Mucosa of gallbladder (tissue), 1 donor: ENCODE data around the gene BMI1. TPM values are rescaled to one million over a fixed set of nuclear protein-coding genes. Genes with fewer than 3 reads are reported as not detected.
"Not testable (repeated sequence)": the region's sequence is repeated elsewhere in the genome, so short reads cannot be mapped to it uniquely, and the experiment has no call there.

Source experiments
- DNase-seq: peaks from one replicate; pipeline ENCODE4 v3.0.0-alpha.2; 2020; ENCODE audit warnings: low spot score
- total RNA-seq: library from RNA; stranded (reverse); gene quantifications from one replicate; pipeline ENCODE4 v1.2.1, GENCODE V29; 2021
- donor health status: DM: no; HTN: no; CAD: no.

BMI1 gene
- total RNA-seq, 1 donor from 2014 or later = 48.5 TPM

DNA sequence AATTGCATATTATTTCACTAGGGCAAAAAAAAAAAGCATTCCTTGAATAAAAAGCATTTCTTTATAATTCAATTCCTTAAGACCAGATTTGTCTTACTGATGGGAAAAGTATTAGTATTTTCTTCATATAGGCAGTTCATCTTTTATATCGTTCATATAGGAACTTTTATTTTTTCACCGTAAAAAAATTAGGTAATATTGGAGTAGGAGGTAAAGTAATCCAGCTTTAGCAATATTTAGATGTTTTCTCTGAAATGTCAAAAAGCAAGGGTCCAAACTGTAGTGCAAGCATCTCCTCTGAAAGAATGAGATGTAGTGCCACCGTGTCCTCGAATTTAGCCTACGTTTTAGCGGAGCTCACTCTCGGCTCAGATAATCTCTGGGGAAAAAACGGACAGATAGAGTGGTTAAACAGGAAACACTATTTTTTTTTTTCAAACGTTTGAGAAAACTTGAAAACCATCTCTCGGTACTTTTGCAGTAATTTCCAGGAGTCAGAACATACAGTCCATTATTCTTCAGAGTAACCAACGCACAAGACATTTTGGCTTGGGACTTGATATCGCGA lies 18.9 kb downstream of the BMI1 start:
- DNase-seq = no peak

DNA sequence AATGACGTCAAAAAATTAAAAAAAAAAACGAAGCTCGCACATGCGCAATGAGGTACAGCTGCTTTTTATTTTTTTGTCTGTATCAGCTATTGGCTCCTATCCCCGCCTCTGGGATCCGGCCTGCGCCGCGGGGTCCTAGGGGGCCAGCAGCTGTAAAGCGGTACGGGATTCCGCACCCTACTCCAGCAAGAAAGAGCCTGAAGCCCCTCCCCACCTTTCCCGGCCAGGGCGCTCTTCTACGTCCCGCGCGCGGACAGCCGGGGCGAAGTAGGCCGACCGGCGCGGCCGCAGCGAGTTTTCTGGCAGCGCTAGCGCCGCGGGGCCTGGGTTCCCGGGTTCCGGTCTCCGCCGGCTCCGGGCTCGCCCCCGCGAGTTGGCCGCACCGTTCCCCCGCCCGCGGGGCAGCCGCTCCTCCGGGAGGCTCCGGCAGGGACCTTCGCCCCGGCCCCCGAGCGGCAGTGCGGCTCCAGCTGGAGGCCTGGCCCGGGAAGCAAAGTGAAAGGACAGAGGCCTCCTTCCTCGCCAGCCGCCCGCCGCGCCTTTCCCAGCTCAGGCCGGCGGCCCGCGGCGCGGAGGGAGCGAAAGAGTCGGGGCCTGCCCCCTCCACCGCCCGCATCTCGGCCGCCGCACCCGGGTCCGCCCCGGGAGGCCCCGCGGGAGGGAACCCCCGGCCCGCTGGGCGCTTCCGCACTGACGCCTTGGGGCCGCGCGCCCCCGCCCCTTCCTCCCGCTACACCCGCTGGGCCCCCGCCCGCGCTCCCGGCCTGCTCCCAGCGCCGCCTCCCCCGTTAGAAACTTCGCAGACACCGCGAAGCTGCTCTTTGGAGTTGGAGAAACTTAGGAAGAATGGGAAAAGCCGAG lies 19.7 kb downstream of the BMI1 start:
- no peak for DNase-seq

DNA sequence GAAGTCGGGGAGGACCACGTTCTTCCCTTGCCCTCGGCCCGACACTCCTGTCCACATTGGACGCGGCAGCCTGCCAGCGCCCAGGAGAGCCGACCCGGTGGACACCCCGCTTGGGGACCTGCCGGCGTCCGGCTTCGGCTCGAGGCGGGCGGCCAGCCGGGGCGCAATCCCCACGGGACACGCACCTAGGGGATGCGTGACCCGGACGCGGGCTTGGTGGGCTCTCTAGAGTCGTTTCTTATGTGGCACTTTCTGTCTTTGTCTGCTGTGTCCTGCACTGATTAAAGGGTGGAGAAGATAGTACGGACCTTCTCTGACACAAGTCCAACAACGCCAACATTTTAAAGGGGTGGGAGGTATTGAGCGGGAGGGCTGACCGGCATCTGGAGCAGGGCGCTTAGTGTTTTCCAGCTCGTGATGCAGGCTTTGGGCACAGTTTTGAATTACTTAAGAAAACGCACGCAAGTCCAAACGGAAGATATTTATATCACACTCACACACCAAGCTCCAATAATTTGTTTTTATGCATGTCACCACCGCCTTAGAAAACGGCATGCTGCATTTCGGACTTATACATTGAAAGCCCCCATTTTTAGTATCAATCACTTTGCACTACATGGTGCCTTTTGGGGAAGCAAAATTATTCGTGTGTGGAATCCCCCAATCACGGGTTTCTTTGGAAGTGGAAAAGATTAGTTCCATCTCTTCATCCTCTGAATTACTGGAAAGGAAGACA lies 20.5 kb downstream of the BMI1 start:
- DNase-seq = no peak

DNA sequence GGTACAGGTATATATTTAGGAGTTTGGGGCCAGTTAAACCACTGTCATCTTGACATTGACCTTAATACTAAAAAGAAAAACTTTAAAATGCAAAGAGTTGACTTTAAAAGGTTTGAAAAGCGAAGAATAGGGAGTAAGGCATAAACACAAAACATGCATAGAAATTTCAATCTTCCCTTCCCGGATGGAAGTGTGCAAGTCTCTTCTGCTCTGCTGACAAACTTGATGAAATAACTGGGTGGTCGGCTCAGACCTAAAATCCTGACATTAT lies 21.0 kb downstream of the BMI1 start:
- DNase-seq = no peak

DNA sequence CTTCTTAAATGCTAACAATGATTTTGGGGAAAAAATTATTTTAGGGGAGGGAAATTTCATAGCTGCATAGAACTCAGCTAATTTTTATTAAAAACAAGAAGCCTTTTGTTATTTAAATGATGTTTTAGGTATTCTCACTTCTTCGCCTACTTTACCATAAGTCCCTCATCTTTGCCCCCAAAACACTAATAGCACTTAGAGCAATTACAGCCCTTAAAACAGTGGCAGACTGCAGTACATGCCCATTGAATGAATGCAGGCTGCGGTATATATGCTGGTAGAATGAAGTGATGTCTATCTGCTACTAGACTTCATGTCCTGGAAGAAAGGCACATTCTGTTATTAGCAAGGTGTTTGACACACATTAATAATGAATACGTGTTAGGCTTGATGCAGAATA lies 21.5 kb downstream of the BMI1 start:
- DNase-seq = no peak

DNA sequence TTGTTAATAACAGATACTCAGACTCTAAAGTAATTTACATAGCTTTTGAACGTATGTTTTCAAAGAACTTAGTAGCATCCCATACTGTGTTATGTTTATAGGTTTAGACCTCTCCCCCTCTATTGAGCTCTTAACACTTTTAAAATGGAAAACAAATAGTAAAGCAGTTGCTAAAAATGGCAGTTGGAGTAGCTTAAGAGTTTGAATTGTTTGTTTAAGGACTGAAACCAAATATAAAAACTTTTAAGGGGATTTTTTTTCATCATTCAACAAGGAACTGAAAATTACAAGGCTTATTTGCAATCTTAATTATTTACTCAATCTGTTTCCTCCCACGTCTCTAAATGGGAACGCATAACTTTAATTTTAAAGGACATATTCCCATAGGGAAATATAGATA lies 22.8 kb downstream of the BMI1 start:
- no peak for DNase-seq

DNA sequence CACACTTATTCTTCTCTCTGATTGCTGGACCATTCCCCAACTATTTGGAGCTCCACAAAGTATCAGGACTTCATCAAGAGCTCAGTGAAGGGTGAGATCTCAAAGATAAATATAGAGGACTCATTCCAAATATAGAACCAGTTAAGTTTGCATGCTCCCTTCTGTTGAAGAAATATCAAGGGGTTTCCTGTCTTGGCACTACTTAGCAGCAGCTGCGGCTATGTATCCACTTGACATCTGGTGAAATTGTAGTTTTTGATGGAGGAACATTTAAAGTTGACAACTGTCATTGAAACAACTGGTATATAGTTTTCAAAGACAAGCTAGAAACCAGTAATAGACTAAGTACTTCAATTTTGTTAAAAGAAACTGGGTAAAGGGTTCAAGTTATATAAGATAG lies 23.4 kb downstream of the BMI1 start:
- no peak for DNase-seq

DNA sequence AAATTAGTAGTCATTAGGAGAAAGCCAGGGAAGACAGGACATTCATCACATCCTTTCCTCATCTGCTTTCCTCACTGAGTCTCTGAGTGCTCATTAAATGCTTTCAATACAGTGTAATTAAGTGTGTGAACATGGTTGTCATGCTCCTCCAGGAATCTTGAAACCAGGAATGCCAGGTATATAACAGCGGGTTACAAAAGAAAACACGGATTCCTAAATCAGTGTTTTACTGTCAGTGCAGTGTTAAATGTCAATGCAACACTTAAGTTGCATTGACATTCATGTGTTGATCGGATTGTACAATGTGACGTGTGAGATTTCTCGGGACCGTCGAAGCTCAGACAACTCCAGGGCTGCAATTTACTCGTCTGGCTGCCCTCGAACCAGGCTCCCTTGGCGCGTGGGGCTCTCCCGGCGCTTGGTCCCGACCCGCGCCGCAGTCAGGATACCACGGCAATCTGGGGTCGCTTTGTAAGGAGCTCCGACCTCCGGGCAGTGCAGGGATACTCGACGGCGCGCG lies 23.9 kb downstream of the BMI1 start:
- no peak for DNase-seq

DNA sequence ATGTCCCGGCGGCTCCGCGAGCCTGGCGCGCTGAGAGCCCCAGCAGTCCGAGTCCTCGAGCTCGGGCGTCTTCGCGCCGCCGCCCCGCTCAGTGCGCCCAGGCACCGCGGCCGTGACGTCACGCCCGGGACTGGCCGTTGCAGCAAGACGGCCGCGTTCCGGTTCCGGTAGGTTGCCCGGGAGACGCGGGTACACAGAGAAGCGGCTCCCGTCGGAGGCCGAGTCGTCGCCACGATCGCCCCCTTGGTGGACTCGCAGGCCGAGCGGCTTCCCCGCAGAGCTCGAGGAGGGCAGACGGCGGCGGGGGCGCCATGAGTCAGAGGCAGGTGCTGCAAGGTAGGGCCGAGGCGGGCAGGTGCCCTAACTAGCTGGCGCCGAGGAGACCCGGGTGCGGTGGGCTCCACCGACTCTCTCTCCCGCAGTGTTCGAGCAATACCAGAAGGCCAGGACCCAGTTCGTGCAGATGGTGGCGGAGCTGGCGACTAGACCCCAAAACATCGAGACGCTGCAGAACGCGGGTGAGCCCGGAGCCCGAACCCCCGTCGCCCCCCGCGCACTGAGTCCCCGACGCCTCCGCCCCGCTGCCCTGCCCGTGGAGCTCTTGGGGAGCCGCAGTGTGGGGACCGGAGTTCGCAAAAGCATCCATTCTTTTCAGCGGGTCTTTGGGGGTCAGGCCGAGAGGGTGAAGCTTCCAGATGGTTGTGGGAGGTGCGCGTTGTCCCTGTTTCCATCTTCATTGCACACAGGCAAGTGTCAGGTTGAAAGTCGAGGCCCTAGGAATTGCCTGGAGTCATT lies 24.6 kb downstream of the BMI1 start, which contains the start of gene SPAG6:
SPAG6 (plus strand) TSS at position 196 of the 795 bp plus-strand sequence; CDS start at position 312, 116 bp downstream.
- no peak for DNase-seq

DNA sequence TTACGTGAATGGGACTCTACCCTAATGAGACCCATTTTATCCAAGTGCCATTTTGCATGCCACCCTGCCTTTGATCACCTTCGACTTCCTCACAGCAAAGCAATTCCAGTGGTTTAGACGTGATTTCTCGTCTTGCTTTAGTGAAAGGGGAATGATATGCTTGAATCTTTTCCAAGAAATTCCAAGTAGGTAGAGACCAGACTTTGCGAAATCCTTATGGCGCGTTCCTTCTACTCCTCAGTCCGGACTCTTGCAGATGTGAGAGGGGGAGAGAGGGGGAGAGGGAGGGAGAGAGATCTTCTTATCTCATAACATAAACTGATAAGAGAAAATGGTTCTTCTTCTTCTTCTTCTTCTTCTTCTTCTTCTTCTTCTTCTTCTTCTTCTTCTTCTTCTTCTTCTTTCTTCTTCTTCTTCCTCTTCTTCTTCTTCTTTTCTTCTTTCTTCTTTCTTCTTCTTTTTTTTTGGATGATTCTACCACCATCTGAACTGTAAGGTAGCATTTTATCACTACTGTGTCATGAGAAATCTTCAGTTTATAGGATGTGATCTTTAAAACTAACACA lies 25.3 kb downstream of the BMI1 start:
- DNase-seq = no peak

DNA sequence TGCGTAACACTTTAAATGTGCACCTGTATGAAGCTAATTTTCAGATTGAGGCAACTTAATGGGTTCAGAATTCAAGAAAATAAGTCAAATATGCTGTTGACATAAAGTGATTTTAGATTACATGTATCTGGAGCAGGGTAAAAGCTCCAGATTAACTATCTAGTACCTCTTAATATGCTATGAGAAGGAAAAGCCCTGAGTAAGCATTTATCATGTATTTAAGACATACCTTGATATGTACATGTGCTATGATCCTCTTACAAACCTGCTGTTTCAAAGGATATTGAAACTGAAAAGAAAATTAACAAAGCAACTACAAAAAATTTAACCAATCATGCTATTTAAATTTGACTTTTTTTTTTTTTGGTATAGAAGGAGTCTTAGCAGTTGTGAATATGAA lies 28.9 kb downstream of the BMI1 start:
- DNase-seq = no peak

DNA sequence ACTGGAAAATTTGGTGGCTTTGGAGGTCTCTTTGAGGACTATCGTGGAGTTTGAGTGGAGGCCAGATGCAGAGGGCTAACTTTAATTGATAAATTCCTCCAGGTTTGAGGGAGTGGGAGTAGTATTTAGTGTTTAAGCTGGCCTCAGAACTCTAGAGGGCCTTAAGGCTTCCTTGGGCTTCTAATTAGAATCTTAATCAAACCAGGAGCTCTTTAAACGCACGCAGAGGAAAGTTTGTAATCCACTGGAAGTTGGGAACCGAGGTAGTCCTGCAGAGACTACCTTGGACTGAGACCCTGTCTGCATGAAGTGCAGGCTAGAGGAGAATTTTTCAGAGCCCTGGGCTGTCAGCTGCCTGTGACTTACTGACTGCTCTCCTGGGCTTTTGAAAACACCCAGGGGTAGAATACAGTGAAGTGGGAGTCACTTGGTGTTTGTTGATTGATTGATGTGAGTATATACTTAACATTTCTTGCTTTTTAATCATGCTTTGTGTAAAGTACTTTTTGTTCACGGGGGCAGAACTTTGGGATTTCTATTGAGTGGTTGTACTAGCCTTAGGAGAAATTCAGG lies 30.3 kb downstream of the BMI1 start:
- DNase-seq = no peak

DNA sequence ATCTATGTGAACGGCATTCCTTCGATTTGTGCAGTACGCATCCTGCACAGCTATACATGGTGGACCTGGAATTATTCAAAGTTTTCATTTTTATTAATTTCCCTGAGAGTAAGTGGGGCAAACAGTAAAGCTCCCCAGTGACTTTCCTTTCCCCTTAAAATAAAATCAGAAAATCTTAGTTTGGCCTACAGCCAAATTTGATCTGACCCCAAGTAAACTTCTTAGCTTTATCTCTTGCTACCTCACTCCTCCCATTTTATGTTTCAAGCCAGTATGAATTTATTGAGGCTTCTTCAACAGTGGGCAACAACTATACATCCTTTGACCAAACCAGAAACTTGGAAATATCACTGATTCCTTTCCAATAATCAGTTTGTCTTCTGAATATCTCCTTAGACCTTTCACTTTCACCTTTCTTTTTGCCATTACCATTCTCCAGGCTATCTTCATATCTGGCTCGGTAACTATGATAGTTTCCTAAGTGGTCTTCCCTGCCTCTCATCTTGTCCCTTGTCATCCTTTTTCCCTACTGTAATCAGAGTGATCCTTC lies 35.5 kb downstream of the BMI1 start:
- no peak for DNase-seq

DNA sequence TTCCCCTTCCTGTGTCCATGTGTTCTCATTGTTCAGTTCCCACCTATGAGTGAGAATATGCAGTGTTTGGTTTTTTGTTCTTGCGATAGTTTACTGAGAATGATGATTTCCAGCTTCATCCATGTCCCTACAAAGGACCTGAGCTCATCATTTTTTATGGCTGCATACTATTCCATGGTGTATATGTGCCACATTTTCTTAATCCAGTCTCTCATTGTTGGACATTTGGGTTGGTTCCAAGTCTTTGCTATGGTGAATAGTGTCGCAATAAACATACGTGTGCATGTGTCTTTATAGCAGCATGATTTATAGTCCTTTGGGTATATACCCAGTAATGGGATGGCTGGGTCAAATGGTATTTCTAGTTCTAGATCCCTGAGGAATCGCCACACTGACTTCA lies 36.9 kb downstream of the BMI1 start:
- DNase-seq = not testable (repeated sequence)

DNA sequence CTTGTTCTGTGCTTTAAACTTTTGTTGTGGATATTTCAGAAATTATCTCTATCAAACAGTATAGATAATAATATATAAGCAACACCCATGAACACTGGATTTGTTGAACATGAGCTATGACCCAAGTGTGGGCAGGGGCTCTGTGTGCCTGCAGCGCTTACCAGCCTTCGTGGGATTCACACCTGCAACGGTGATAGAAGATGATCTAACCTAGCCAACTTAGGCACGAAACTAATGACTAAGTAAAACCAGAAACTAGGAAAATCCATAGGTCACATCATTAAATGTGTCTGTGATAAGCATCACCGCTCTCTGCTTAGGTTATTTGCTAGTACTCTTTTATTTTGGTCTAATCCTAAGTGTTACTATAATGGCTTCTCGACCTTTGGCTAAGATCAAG lies 42.4 kb downstream of the BMI1 start:
- no peak for DNase-seq

DNA sequence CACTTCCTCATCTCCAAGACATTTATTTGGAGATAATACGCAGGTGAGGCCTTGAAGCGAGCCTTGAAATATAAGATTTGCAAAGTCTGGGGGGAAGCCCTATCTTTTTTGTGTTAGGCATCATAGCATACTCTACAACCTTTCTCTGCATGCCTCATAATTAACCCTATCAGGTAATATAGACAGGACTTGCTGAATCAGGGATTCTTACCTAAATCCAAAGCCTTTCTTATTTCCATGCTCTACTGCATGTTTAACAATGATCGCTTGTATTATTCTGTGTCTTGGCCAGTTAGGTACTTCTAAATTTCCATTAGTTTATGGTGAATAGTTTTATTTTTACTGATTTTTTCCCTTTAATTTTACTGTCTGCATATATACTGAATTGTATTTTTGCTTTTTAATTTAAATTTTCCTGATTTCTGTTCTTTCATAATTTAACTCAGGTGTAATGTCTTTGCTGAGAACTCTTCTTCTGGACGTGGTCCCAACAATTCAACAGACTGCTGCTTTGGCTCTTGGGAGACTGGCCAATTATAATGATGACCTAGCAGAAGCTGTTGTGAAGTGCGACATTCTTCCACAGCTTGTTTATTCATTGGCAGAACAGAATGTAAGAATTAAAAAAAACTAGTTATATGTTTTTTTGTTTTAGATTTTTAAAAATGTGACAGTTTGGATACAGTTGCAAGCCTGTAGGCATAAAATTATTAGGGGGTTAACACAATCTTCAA lies 43.7 kb downstream of the BMI1 start:
- no peak for DNase-seq

DNA sequence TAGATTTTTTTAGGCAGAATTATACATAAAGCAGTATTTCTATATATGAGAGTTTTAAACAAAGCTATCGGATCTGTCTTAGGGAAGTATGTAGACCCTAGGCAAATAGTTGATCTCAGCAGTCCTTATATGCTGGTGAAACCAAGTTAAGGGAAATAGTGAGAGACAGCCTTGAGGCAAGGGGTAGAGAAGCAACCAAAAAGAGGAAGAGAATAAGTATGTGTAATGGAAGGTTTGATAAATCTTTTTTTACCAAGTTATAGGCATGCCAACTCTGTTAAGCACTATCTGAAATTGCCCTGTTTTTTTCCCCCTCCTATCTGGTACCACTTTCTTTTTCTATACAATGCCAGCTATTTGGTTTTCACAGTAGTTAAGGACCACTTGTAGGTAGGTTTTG lies 44.3 kb downstream of the BMI1 start:
- no peak for DNase-seq

DNA sequence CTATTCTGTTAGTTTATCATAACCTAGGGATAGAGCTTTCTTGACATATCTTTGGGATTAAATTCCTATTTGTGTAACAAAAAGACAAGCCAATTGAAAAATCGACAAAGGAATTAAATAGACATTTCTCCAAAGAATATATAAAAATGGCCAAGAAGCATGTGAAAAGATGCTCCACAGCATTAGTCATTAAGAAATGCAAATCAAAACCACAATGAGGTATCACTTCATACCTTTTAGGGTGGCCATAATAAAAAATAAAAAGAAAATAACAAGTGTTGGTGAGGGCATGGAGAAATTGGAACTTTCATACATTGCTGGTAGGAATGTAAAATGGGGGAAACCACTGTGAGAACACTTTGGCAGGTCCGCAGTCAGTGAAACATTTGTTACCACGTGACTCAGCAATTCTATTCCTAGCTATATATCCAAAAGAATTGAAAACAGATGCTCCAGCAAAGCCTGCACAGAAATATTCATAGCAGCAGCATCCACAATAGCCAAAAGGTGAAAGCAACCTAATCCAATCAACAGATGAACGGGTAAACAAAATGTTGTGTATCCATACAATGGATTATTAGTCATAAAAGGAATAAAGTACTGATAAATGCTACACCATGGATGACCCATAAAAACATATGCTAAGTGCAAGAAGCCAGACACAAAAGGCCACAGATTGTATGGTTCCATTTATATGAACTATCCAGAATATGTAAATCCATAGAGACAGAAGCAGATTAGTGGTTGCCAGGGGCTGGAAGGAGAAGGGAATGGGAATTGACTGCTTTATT lies 44.9 kb downstream of the BMI1 start:
- no peak for DNase-seq

DNA sequence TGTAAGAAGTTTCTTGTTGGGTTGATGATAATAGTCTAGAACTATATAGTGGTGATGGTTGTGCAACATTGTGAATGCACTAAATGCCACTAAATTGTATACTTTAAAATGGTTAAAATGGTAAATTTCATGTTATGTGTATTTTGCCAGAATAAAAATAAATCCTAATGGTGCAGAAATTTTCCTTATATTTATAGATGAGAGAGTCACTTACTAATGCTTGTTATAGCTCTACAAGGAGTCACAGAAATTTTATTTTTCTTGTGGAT lies 45.5 kb downstream of the BMI1 start:
- DNase-seq = no peak

DNA sequence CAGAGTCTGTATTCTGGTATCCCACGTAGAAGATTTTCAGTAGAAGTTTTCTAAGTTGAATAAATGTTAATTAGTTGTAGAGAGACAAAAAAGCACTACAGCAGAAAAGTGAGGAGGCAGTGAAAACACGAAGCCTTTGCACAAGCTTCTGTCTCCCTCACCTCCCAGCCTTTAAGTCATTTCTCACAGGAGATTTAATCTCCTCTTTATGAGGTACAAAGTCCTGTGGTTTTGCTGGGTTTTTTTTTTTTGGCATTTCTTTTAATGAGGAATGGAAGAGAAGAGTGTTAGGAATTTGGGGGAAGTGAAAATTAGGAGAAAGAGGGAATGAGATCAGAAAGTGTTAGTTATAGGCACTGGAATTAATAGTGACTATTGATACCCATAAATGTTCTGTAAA lies 45.9 kb downstream of the BMI1 start:
- no peak for DNase-seq
